K562 (cell line): ENCODE data around the gene IRX1. TPM values are rescaled to one million over a fixed set of nuclear protein-coding genes. Genes with fewer than 3 reads are reported as not detected.

Source experiments
- ATAC-seq: fragments of 200-7000 bp; cut with Tn5 transposase; 3 replicates; pipeline ENCODE4 v1.9.1; 2020; ENCODE audit warnings: moderate library complexity
- BruUV-seq: library from RNA; stranded (reverse); fragments of 400-500 nt; replicated peaks from 2 replicates; lab custom pipeline; 2021; lab: Mats Ljungman, UMichigan
- CTCF ChIA-PET: fragments of 300-600 bp; formaldehyde crosslinking; extraction: SDS; loops from one replicate; lab custom pipeline; 2021; ENCODE audit warnings: low intra/inter-chr PET ratio; lab: Yijun Ruan, JAX
- POLR2A ChIA-PET: fragments of 300-600, 350-650 bp; sonication (Branson Sonifier 250); formaldehyde crosslinking; extraction: SDS; loops from one replicate; lab custom pipeline; 2021; ENCODE audit warnings: antibody characterized with exemption, inconsistent platforms; lab: Yijun Ruan, JAX
- DNase-seq, 4 experiments: peaks; one replicate each; pipeline versions ENCODE4 v3.0.0 to v3.0.0-alpha.2; 2011 to 2018; ENCODE audit warnings: low spot score in 3 of 4, mixed read lengths in 3 of 4; ENCODE audit errors: extremely low read depth in 1 of 4
- FAIRE-seq: peaks from 2 replicates; lab custom pipeline; 2011; peaks lifted over from hg19 to GRCh38; lab: Jason Lieb, UNC
- H2AFZ ChIP-seq: 2 replicates; pipeline ENCODE4 v1.6.0; 2011; ENCODE audit warnings: low read depth, low read length, control low read depth, inconsistent platforms
- H3K27ac ChIP-seq: fragments of 200-600 bp; 3 replicates; pipeline ENCODE4 v1.8.0; 2011; ENCODE audit warnings: low read depth, mild to moderate bottlenecking, control low read depth, inconsistent platforms, low read length, moderate library complexity, mixed read lengths; ENCODE audit errors: extremely low read depth
- H3K27me3 ChIP-seq, 2 experiments: fragments of 300-600 bp in 1 of 2; 2 replicates in 1 of 2; 3 replicates in 1 of 2; pipeline versions ENCODE4 v1.6.0 to v1.8.0; 2011; ENCODE audit warnings: inconsistent platforms in 2 of 2, low read length in 2 of 2, mild to moderate bottlenecking in 1 of 2, mixed read lengths in 1 of 2, moderate library complexity in 1 of 2; ENCODE audit not compliant: control insufficient read depth in 2 of 2, insufficient read depth in 2 of 2
- H3K36me3 ChIP-seq: fragments of 300-600 bp; 3 replicates; pipeline ENCODE4 v1.8.0; 2011; ENCODE audit warnings: mild to moderate bottlenecking, low read length, inconsistent platforms; ENCODE audit not compliant: control insufficient read depth, insufficient read depth
- H3K4me1 ChIP-seq, 2 experiments: fragments of 200-600 bp in 1 of 2; replicated peaks in 1 of 2; 2 replicates in 1 of 2; 3 replicates in 1 of 2; pipeline versions ENCODE4 v1.5.1 to v1.8.0; 2011; ENCODE audit warnings: inconsistent platforms in 2 of 2, low read length in 2 of 2, mild to moderate bottlenecking in 1 of 2, mixed read lengths in 1 of 2, moderate library complexity in 1 of 2; ENCODE audit not compliant: control insufficient read depth in 2 of 2, insufficient read depth in 2 of 2
- H3K4me2 ChIP-seq: 2 replicates; pipeline ENCODE4 v1.6.1; 2011; ENCODE audit warnings: low read length, control low read depth, inconsistent platforms, mixed read lengths; ENCODE audit not compliant: insufficient read depth
- H3K4me3 ChIP-seq: fragments of 200-600 bp; sonication (generic), shearing (Covaris generic); 2 replicates; pipeline ENCODE4 v1.5.1; 2016; ENCODE audit warnings: control low read depth, inconsistent platforms
- H3K79me2 ChIP-seq: fragments of 200-600 bp; 3 replicates; pipeline ENCODE4 v1.8.0; 2011; ENCODE audit warnings: low read length, inconsistent platforms; ENCODE audit not compliant: control insufficient read depth, insufficient read depth
- H3K9ac ChIP-seq, 2 experiments: 2 replicates each; pipeline versions ENCODE4 v1.6.0 to v1.6.1; 2011; ENCODE audit warnings: low read depth in 2 of 2, low read length in 2 of 2, control low read depth in 1 of 2, inconsistent platforms in 1 of 2, mild to moderate bottlenecking in 1 of 2, mixed read lengths in 1 of 2; ENCODE audit not compliant: insufficient read depth in 1 of 2
- H3K9me1 ChIP-seq: one replicate; pipeline ENCODE4 v1.6.0; 2011; ENCODE audit warnings: inconsistent platforms, mild to moderate bottlenecking, low read length, moderate library complexity; ENCODE audit not compliant: control insufficient read depth, insufficient read depth
- H3K9me3 ChIP-seq: replicated peaks from 2 replicates; pipeline ENCODE4 v1.5.1; 2011; ENCODE audit warnings: low read depth, low read length, inconsistent platforms; ENCODE audit not compliant: control insufficient read depth, insufficient read depth
- H4K20me1 ChIP-seq: replicated peaks from 2 replicates; pipeline ENCODE4 v1.6.1; 2011; ENCODE audit warnings: low read length, inconsistent platforms, mixed read lengths; ENCODE audit not compliant: control insufficient read depth, insufficient read depth
- ADNP ChIP-seq: fragments of 200-800 bp; sonication (Bioruptor generic); IDR thresholded peaks from 2 replicates; pipeline ENCODE4 v1.6.1; 2016; ENCODE audit warnings: missing genetic modification characterization, missing compliant biosample characterization
- RCOR1 ChIP-seq, 2 experiments: IDR thresholded peaks; 2 replicates each; pipeline ENCODE4 v1.6.1; 2012; ENCODE audit warnings: low read depth in 2 of 2, low read length in 2 of 2, borderline replicate concordance in 1 of 2, improper control_type of control experiment in 1 of 2
- RUNX1 ChIP-seq: sonication (generic); IDR thresholded peaks from 2 replicates; pipeline ENCODE4 v1.6.1; 2016; ENCODE audit warnings: antibody characterized with exemption, low read depth
- ZC3H8 ChIP-seq: fragments of 450-650 bp; IDR thresholded peaks from 2 replicates; pipeline ENCODE4 v1.6.1; 2017
- WGBS: fragments of 100-300 bp; shearing (Covaris generic); methylation state at CpG from one replicate; pipeline ENCODE4 v1.1.6; 2016; ENCODE audit warnings: low coverage, mixed read lengths; ENCODE audit not compliant: insufficient coverage; ENCODE audit errors: missing lambda C conversion rate; 5-methylcytosine and 5-hydroxymethylcytosine counted together
- in situ Hi-C: fragments of 300-500 bp; cut with MboI; formaldehyde crosslinking; loops from 4 replicates; pipeline ENCODE4 v1.15.0; 2018; ENCODE audit warnings: inconsistent platforms, mixed read lengths
- intact Hi-C: fragments of 100-400 bp; cut with micrococcal nuclease; formaldehyde crosslinking; loops from 2 replicates; pipeline ENCODE4 v1.14.2; 2022
- polyA plus RNA-seq, 8 experiments: library from polyadenylated mRNA; depleted of rRNA in 4 of 8; stranded (reverse) in 5 of 8; unstranded in 3 of 8; fragments of >200 nt; fragmentation: Nextera tagmentation in 2 of 8; fragmentation: Illumina TruSeq in 1 of 8; extraction: Ambion mirVana in 2 of 8; extraction: Trizol in 1 of 8; gene quantifications; 2 replicates each; pipeline versions ENCODE4 v1.2.1 to v1.2.3, GENCODE V29; 2011 to 2014; ENCODE audit warnings: inconsistent platforms in 1 of 8, missing spikeins in 1 of 8
- total RNA-seq, 7 experiments: library from RNA; depleted of rRNA in 6 of 7; stranded (reverse); fragments of >200 nt in 6 of 7; fragmentation: Illumina TruSeq in 2 of 7; extraction: Trizol in 2 of 7; gene quantifications; 2 replicates each; pipeline versions ENCODE4 v1.2.1 to v1.2.3, GENCODE V29; 2011 to 2021; ENCODE audit warnings: low replicate concordance in 1 of 7

The IRX1 gene
- total and polyA plus RNA-seq, 9 of the 15 experiments (the other 6 are each of a cell fraction or from before 2014, with no cell fraction given) = not detected

DNA sequence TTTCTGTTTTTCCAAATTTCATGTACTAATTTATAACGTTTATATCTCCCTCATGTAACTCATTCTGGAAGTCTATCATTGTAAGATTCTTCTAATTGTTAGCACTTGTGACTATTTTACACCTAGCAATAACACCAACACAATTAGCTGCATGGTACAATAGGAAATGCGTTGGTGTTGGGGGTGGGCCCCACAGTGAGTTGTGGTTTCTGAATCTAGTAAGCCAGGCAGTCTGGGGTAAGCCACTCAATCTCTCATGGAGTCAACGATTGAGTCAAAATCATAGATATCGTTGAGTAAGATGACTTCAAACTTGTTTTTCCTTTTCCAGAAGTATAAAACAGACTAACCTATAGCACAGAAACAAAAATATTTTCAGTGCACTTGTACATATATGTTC lies 30.0 kb downstream of the IRX1 start:
- peaks cover 0 to 42% of the 10 kb centered on the region in 2 experiments; a peak in 3 of 5 replicates for H3K27me3 ChIP-seq
- ATAC-seq = no peak
- H3K9me3 ChIP-seq = no peaks in the 10 kb centered on the region
- no peak for FAIRE-seq
- WGBS = 0% methylated on average over 4 of the region's 4 CpGs
- no peak for TF ChIP-seq ADNP
- POLR2A ChIA-PET = no interaction called here
- H3K4me2 ChIP-seq = no peak overlapping the region
- H3K4me1 ChIP-seq = no peaks in the 10 kb centered on the region
- no peaks in the 10 kb centered on the region for H3K9me1 ChIP-seq
- no peaks in the 10 kb centered on the region for H3K79me2 ChIP-seq
- no peak for DNase-seq
- intact Hi-C loops (no loop called here), in situ Hi-C loops (no loop called here)
- no peak overlapping the region for H3K27ac ChIP-seq
- no peaks in the 10 kb centered on the region for H3K36me3 ChIP-seq
- H4K20me1 ChIP-seq = no peaks in the 10 kb centered on the region; the same call in 1 of the 2 replicates
- H3K9ac ChIP-seq = no peak overlapping the region
- H3K4me3 ChIP-seq = no peak overlapping the region
- no peak overlapping the region for H2AFZ ChIP-seq
- CTCF ChIA-PET = no interaction called here
- BruUV-seq = no TSS peak

DNA sequence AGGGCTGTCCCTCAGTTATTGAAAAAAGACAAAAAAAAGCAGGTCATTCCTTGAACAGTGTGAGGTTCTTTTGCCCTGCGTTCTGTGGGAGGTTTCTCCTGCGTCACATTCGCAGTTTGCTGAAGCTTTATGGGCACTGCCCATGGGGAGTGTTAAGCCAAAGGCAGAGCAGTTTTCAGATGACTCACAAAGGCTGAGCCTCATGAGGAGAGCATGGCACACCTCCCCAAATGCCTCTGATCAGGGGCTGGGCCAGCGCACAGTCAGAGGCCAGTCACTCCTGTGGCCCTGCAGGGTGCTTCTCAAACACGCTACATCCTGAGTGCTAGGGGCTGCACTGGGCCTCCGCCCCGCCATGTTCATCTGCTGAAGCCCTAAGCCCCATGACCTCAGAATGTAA lies 38.4 kb downstream of the IRX1 start:
- Histone ChIP-seq H3K36me3 (no peaks in the 10 kb centered on the region), H3K9me3 (no peaks in the 10 kb centered on the region), H3K4me2 (no peak overlapping the region), H3K4me1 (no peaks in the 10 kb centered on the region), H3K9ac (no peak overlapping the region), H3K27me3 (peaks cover 0 to 12% of the 10 kb centered on the region in 2 experiments; a peak in 3 of 5 replicates), H3K79me2 (no peaks in the 10 kb centered on the region), H3K4me3 (no peak overlapping the region), H3K27ac (no peak overlapping the region), H4K20me1 (no peaks in the 10 kb centered on the region; the same call in 1 of the 2 replicates), H2AFZ (no peak overlapping the region), H3K9me1 (no peaks in the 10 kb centered on the region)
- ChIA-PET CTCF (no interaction called here), POLR2A (no interaction called here)
- FAIRE-seq (no peak), DNase-seq (no peak), ATAC-seq (no peak)
- intact Hi-C loops (no loop called here), in situ Hi-C loops (no loop called here)
- TF ChIP-seq RUNX1 (no peak), RCOR1 (IDR thresholded peaks at IDR 0.05; ENCODE audit: borderline replicate concordance in 1 of 2, low read depth in 2 of 2, low read length in 2 of 2) (no peak), ZC3H8 (no peak)
- 0% methylated on average over 7 of the region's 7 CpGs for WGBS
- BruUV-seq = no TSS peak
